ENCODE results near the gene USP25.
A peak's percentile ranks its signal among the peaks of the same experiment; 100 is the strongest.

Gene USP25

GRCh38 chr21:15719976-15720375 is 9.8 kb upstream of the USP25 start:
- H3K4me3 ChIP-seq (ENCODE audit: low read depth, low read length), result no peak overlapping the region
- TF ChIP-seq CTCF (IDR thresholded peaks at IDR 0.05; ENCODE audit: low read depth, low read length), result no peak

GRCh38 chr21:15722591-15723324 is 7.0 kb upstream of the USP25 start:
- H3K4me3 ChIP-seq (ENCODE audit: low read depth, low read length), result no peak overlapping the region
- TF ChIP-seq CTCF (IDR thresholded peaks at IDR 0.05; ENCODE audit: low read depth, low read length), result no peak

GRCh38 chr21:15725949-15726348 is 3.8 kb upstream of the USP25 start:
- no peak overlapping the region for H3K4me3 ChIP-seq (ENCODE audit: low read depth, low read length)
- no peak for TF ChIP-seq CTCF (IDR thresholded peaks at IDR 0.05; ENCODE audit: low read depth, low read length)

- no peak for TF ChIP-seq CTCF (IDR thresholded peaks at IDR 0.05; ENCODE audit: low read depth, low read length)
Observed at GRCh38 chr21:15728046-15728445, 1.7 kb upstream of the USP25 start.

GRCh38 chr21:15729346-15729673 is 472 bp upstream of the USP25 start:
- peak overlapping the region; percentile 89 for H3K4me3 ChIP-seq (ENCODE audit: low read depth, low read length)
- TF ChIP-seq CTCF (IDR thresholded peaks at IDR 0.05; ENCODE audit: low read depth, low read length), result no peak

More at GRCh38 chr21:15728046-15728445, 1.7 kb upstream of the USP25 start:
- no peak overlapping the region for H3K4me3 ChIP-seq (ENCODE audit: low read depth, low read length)

GRCh38 chr21:15730484-15731242 is 881 bp downstream of the USP25 start:
- no peak for TF ChIP-seq CTCF (IDR thresholded peaks at IDR 0.05; ENCODE audit: low read depth, low read length)
- H3K4me3 ChIP-seq (ENCODE audit: low read depth, low read length), result peak overlapping the region; percentile 89

GRCh38 chr21:15731243-15731613 is 1.4 kb downstream of the USP25 start:
- H3K4me3 ChIP-seq (ENCODE audit: low read depth, low read length), result peak overlapping the region; percentile 89
- TF ChIP-seq CTCF (IDR thresholded peaks at IDR 0.05; ENCODE audit: low read depth, low read length), result no peak

Data from WI38 (cell line).